K562 (cell line): ENCODE results near the gene PPP2R5A. TPM values are rescaled to one million over a fixed set of nuclear protein-coding genes. Genes with fewer than 3 reads are reported as not detected.
A peak's percentile ranks its signal among the peaks of the same experiment; 100 is the strongest.

ENCODE experiments used
- ATAC-seq: fragments of 200-7000 bp; cut with Tn5 transposase; 3 replicates; pipeline ENCODE4 v1.9.1; 2020; ENCODE audit warnings: moderate library complexity
- BruUV-seq: library from RNA; stranded (reverse); fragments of 400-500 nt; replicated peaks from 2 replicates; lab custom pipeline; 2021; lab: Mats Ljungman, UMichigan
- CTCF ChIA-PET: fragments of 300-600 bp; formaldehyde crosslinking; extraction: SDS; loops from one replicate; lab custom pipeline; 2021; ENCODE audit warnings: low intra/inter-chr PET ratio; lab: Yijun Ruan, JAX
- POLR2A ChIA-PET: fragments of 300-600, 350-650 bp; sonication (Branson Sonifier 250); formaldehyde crosslinking; extraction: SDS; loops from one replicate; lab custom pipeline; 2021; ENCODE audit warnings: antibody characterized with exemption, inconsistent platforms; lab: Yijun Ruan, JAX
- DNase-seq, 4 experiments: peaks; one replicate each; pipeline versions ENCODE4 v3.0.0 to v3.0.0-alpha.2; 2011 to 2018; ENCODE audit warnings: low spot score in 3 of 4, mixed read lengths in 3 of 4; ENCODE audit errors: extremely low read depth in 1 of 4
- FAIRE-seq: peaks from 2 replicates; lab custom pipeline; 2011; peaks lifted over from hg19 to GRCh38; lab: Jason Lieb, UNC
- H2AFZ ChIP-seq: 2 replicates; pipeline ENCODE4 v1.6.0; 2011; ENCODE audit warnings: low read depth, low read length, control low read depth, inconsistent platforms
- H3K27ac ChIP-seq: fragments of 200-600 bp; 3 replicates; pipeline ENCODE4 v1.8.0; 2011; ENCODE audit warnings: low read depth, mild to moderate bottlenecking, control low read depth, inconsistent platforms, low read length, moderate library complexity, mixed read lengths; ENCODE audit errors: extremely low read depth
- H3K27me3 ChIP-seq, 2 experiments: fragments of 300-600 bp in 1 of 2; 2 replicates in 1 of 2; 3 replicates in 1 of 2; pipeline versions ENCODE4 v1.6.0 to v1.8.0; 2011; ENCODE audit warnings: inconsistent platforms in 2 of 2, low read length in 2 of 2, mild to moderate bottlenecking in 1 of 2, mixed read lengths in 1 of 2, moderate library complexity in 1 of 2; ENCODE audit not compliant: control insufficient read depth in 2 of 2, insufficient read depth in 2 of 2
- H3K36me3 ChIP-seq: fragments of 300-600 bp; 3 replicates; pipeline ENCODE4 v1.8.0; 2011; ENCODE audit warnings: mild to moderate bottlenecking, low read length, inconsistent platforms; ENCODE audit not compliant: control insufficient read depth, insufficient read depth
- H3K4me1 ChIP-seq, 2 experiments: fragments of 200-600 bp in 1 of 2; replicated peaks in 1 of 2; 2 replicates in 1 of 2; 3 replicates in 1 of 2; pipeline versions ENCODE4 v1.5.1 to v1.8.0; 2011; ENCODE audit warnings: inconsistent platforms in 2 of 2, low read length in 2 of 2, mild to moderate bottlenecking in 1 of 2, mixed read lengths in 1 of 2, moderate library complexity in 1 of 2; ENCODE audit not compliant: control insufficient read depth in 2 of 2, insufficient read depth in 2 of 2
- H3K4me2 ChIP-seq: 2 replicates; pipeline ENCODE4 v1.6.1; 2011; ENCODE audit warnings: low read length, control low read depth, inconsistent platforms, mixed read lengths; ENCODE audit not compliant: insufficient read depth
- H3K4me3 ChIP-seq: fragments of 200-600 bp; sonication (generic), shearing (Covaris generic); 2 replicates; pipeline ENCODE4 v1.5.1; 2016; ENCODE audit warnings: control low read depth, inconsistent platforms
- H3K79me2 ChIP-seq: fragments of 200-600 bp; 3 replicates; pipeline ENCODE4 v1.8.0; 2011; ENCODE audit warnings: low read length, inconsistent platforms; ENCODE audit not compliant: control insufficient read depth, insufficient read depth
- H3K9ac ChIP-seq, 2 experiments: 2 replicates each; pipeline versions ENCODE4 v1.6.0 to v1.6.1; 2011; ENCODE audit warnings: low read depth in 2 of 2, low read length in 2 of 2, control low read depth in 1 of 2, inconsistent platforms in 1 of 2, mild to moderate bottlenecking in 1 of 2, mixed read lengths in 1 of 2; ENCODE audit not compliant: insufficient read depth in 1 of 2
- H3K9me1 ChIP-seq: one replicate; pipeline ENCODE4 v1.6.0; 2011; ENCODE audit warnings: inconsistent platforms, mild to moderate bottlenecking, low read length, moderate library complexity; ENCODE audit not compliant: control insufficient read depth, insufficient read depth
- H3K9me3 ChIP-seq: replicated peaks from 2 replicates; pipeline ENCODE4 v1.5.1; 2011; ENCODE audit warnings: low read depth, low read length, inconsistent platforms; ENCODE audit not compliant: control insufficient read depth, insufficient read depth
- H4K20me1 ChIP-seq: replicated peaks from 2 replicates; pipeline ENCODE4 v1.6.1; 2011; ENCODE audit warnings: low read length, inconsistent platforms, mixed read lengths; ENCODE audit not compliant: control insufficient read depth, insufficient read depth
- ATF3 ChIP-seq, 2 experiments: fragments of 450-650 bp in 1 of 2; sonication (generic) in 1 of 2; formaldehyde crosslinking in 1 of 2; IDR thresholded peaks in 1 of 2; conservative IDR thresholded peaks in 1 of 2; 2 replicates each; pipeline versions ENCODE4 v1.6.1 to v1.8.1; 2016 to 2023; ENCODE audit warnings: mild to moderate bottlenecking in 2 of 2, moderate library complexity in 2 of 2, inconsistent platforms in 1 of 2, missing genetic modification reagents in 1 of 2
- ATF4 ChIP-seq: fragments of 450-650 bp; formaldehyde crosslinking; IDR thresholded peaks from 2 replicates; pipeline ENCODE4 v1.4.0; 2022; ENCODE audit warnings: mild to moderate bottlenecking, moderate library complexity
- CEBPB ChIP-seq: fragments of 450-650 bp; IDR thresholded peaks from 2 replicates; pipeline ENCODE4 v1.6.1; 2016; ENCODE audit warnings: missing genetic modification characterization, missing compliant biosample characterization
- CEBPG ChIP-seq, 3 experiments: fragments of 200-800 bp in 1 of 3; sonication (Bioruptor generic) in 1 of 3; sonication (generic) in 1 of 3; formaldehyde crosslinking in 1 of 3; IDR thresholded peaks in 2 of 3; conservative IDR thresholded peaks in 1 of 3; 2 replicates each; pipeline versions ENCODE4 v1.6.1 to v1.8.0; 2016 to 2022; ENCODE audit warnings: missing compliant biosample characterization in 2 of 3, missing genetic modification characterization in 2 of 3, mild to moderate bottlenecking in 1 of 3, missing genetic modification reagents in 1 of 3
- KAT8 ChIP-seq: fragments of 450-650 bp; IDR thresholded peaks from 2 replicates; pipeline ENCODE4 v1.6.1; 2016; ENCODE audit warnings: low read depth, mild to moderate bottlenecking
- MAX ChIP-seq: sonication (generic); formaldehyde crosslinking; IDR thresholded peaks from 2 replicates; pipeline ENCODE4 v1.9.0; 2022; ENCODE audit warnings: mild to moderate bottlenecking, missing genetic modification reagents
- MYC ChIP-seq, 2 experiments: fragments of 250-450 bp in 1 of 2; sonication (Bioruptor Pico) in 1 of 2; IDR thresholded peaks; 2 replicates each; pipeline versions ENCODE4 v1.5.1 to v1.6.1; 2012 to 2021; ENCODE audit warnings: low read depth in 2 of 2, borderline replicate concordance in 1 of 2, improper control_type of control experiment in 1 of 2, low read length in 1 of 2, mild to moderate bottlenecking in 1 of 2, moderate library complexity in 1 of 2
- PHB ChIP-seq: fragments of 250-450 bp; sonication (Bioruptor Pico); IDR thresholded peaks from 2 replicates; pipeline ENCODE4 v1.5.0; 2021
- PHF8 ChIP-seq: fragments of 200-600 bp; sonication (generic); IDR thresholded peaks from 2 replicates; pipeline ENCODE4 v1.6.1; 2012; ENCODE audit warnings: mixed run types, mild to moderate bottlenecking, inconsistent platforms, low read length, moderate library complexity, borderline replicate concordance
- PTBP1 ChIP-seq: fragments of 200-400 bp; formaldehyde crosslinking; IDR thresholded peaks from 2 replicates; pipeline ENCODE4 v1.6.1; 2017; ENCODE audit warnings: low read depth, low read length
- RBM15 ChIP-seq: fragments of 200-400 bp; formaldehyde crosslinking; IDR thresholded peaks from 2 replicates; pipeline ENCODE4 v1.6.1; 2018; ENCODE audit warnings: mild to moderate bottlenecking, low read length, moderate library complexity; ENCODE audit not compliant: insufficient read depth
- RBM34 ChIP-seq: fragments of 200-400 bp; formaldehyde crosslinking; IDR thresholded peaks from 2 replicates; pipeline ENCODE4 v1.6.1; 2018; ENCODE audit warnings: low read length, borderline replicate concordance; ENCODE audit not compliant: insufficient read depth
- RFX1 ChIP-seq: fragments of 450-650 bp; IDR thresholded peaks from 2 replicates; pipeline ENCODE4 v1.6.1; 2016; ENCODE audit warnings: mild to moderate bottlenecking, moderate library complexity
- ZNF274 ChIP-seq: IDR thresholded peaks from 2 replicates; pipeline ENCODE4 v1.6.1; 2011; ENCODE audit warnings: low read depth, mild to moderate bottlenecking, low read length, moderate library complexity, borderline replicate concordance
- WGBS: fragments of 100-300 bp; shearing (Covaris generic); methylation state at CpG from one replicate; pipeline ENCODE4 v1.1.6; 2016; ENCODE audit warnings: low coverage, mixed read lengths; ENCODE audit not compliant: insufficient coverage; ENCODE audit errors: missing lambda C conversion rate; 5-methylcytosine and 5-hydroxymethylcytosine counted together
- in situ Hi-C: fragments of 300-500 bp; cut with MboI; formaldehyde crosslinking; loops from 4 replicates; pipeline ENCODE4 v1.15.0; 2018; ENCODE audit warnings: inconsistent platforms, mixed read lengths
- intact Hi-C: fragments of 100-400 bp; cut with micrococcal nuclease; formaldehyde crosslinking; loops from 2 replicates; pipeline ENCODE4 v1.14.2; 2022
- polyA plus RNA-seq, 8 experiments: library from polyadenylated mRNA; depleted of rRNA in 4 of 8; stranded (reverse) in 5 of 8; unstranded in 3 of 8; fragments of >200 nt; fragmentation: Nextera tagmentation in 2 of 8; fragmentation: Illumina TruSeq in 1 of 8; extraction: Ambion mirVana in 2 of 8; extraction: Trizol in 1 of 8; gene quantifications; 2 replicates each; pipeline versions ENCODE4 v1.2.1 to v1.2.3, GENCODE V29; 2011 to 2014; ENCODE audit warnings: inconsistent platforms in 1 of 8, missing spikeins in 1 of 8
- total RNA-seq, 7 experiments: library from RNA; depleted of rRNA in 6 of 7; stranded (reverse); fragments of >200 nt in 6 of 7; fragmentation: Illumina TruSeq in 2 of 7; extraction: Trizol in 2 of 7; gene quantifications; 2 replicates each; pipeline versions ENCODE4 v1.2.1 to v1.2.3, GENCODE V29; 2011 to 2021; ENCODE audit warnings: low replicate concordance in 1 of 7

Gene PPP2R5A
- total and polyA plus RNA-seq, 9 of the 15 experiments (the other 6 are each of a cell fraction or from before 2014, with no cell fraction given), result 26.9 to 106 (median 64.3) TPM

GRCh38 chr1:212341090-212341489 lies 55.9 kb downstream of the PPP2R5A start (continued):
- TF ChIP-seq MAX (CRISPR knock-in tag) (no peak), RBM15 (no peak), PHB (no peak), ATF4 (CRISPR knock-in tag) (no peak), PTBP1 (no peak)

- H3K27ac ChIP-seq, result no peak overlapping the region
- no peak overlapping the region for H3K9ac ChIP-seq
- H3K9me1 ChIP-seq, result no peaks in the 10 kb centered on the region
- CTCF ChIA-PET, result no interaction called here
- TF ChIP-seq ZNF274 (no peak), PHF8 (no peak), MYC (IDR thresholded peaks at IDR 0.05; ENCODE audit: low read depth, low read length) (no peak), MYC (CRISPR knock-in tag; IDR thresholded peaks at IDR 0.05; ENCODE audit: borderline replicate concordance, low read depth) (no peak), ATF3 (IDR thresholded peaks at IDR 0.05) (peak; percentile 55; the same call in 1 of the 2 replicates), ATF3 (CRISPR knock-in tag; conservative IDR thresholded peaks at IDR 0.05) (no peak), CEBPG (CRISPR knock-in tag; IDR thresholded peaks at IDR 0.05) (0 out of 2 replicates have a peak, but pooled peaks have one; percentile 38), CEBPG (tag; conservative IDR thresholded peaks at IDR 0.05 in 1 of 2, IDR thresholded peaks at IDR 0.05 in 1 of 2) (no peak; a peak in 1 of 4 replicates), CEBPB (tag) (peak; percentile 49), RFX1 (no peak), KAT8 (no peak), RBM34 (no peak)
- H3K9me3 ChIP-seq, result no peaks in the 10 kb centered on the region
- DNase-seq (no peak), FAIRE-seq (no peak), ATAC-seq (no peak; the same call in 2 of the 3 replicates)
- H2AFZ ChIP-seq, result no peak overlapping the region
- no peaks in the 10 kb centered on the region for H3K4me1 ChIP-seq
- POLR2A ChIA-PET, result interaction anchor here (0.6 to 1.6 kb wide), 2 partner anchors 21 to 86 kb away, joined by 4 to 5 read pairs; no protein-coding TSS in a partner anchor
- no peak overlapping the region for H3K4me2 ChIP-seq
- WGBS, result 94% methylated on average over 4 of the region's 4 CpGs
- BruUV-seq, result no TSS peak
- H4K20me1 ChIP-seq, result no peaks in the 10 kb centered on the region
- no peaks in the 10 kb centered on the region for H3K27me3 ChIP-seq
- H3K4me3 ChIP-seq, result no peak overlapping the region
- in situ Hi-C loops, result no loop called here
- intact Hi-C loops, result no loop called here
- H3K36me3 ChIP-seq, result peaks cover 88% of the 10 kb centered on the region; the same call in 2 of the 3 replicates
- peaks cover 2% of the 10 kb centered on the region; the same call in 1 of the 3 replicates for H3K79me2 ChIP-seq
Observed at GRCh38 chr1:212344905-212345304, 59.7 kb downstream of the PPP2R5A start.
